GM18507 (cell line): ENCODE measurements around the gene CYTH4.

Experiments
- DNase-seq: peaks from one replicate; pipeline ENCODE4 v3.0.0; 2011; ENCODE audit warnings: low read depth; ENCODE audit not compliant: insufficient read length; ENCODE audit errors: extremely low spot score
- FAIRE-seq: peaks from 2 replicates; lab custom pipeline; 2011; peaks lifted over from hg19 to GRCh38; lab: Jason Lieb, UNC

Gene CYTH4

GRCh38 chr22:37302674-37303555, 20.6 kb downstream of the CYTH4 start:
- DNase-seq (no peak), FAIRE-seq (no peak)

- no peak for DNase-seq
- no peak for FAIRE-seq
Observed at GRCh38 chr22:37303821-37304274, 21.5 kb downstream of the CYTH4 start.

- no peak for FAIRE-seq
- no peak for DNase-seq
Observed at GRCh38 chr22:37304595-37305343, 22.5 kb downstream of the CYTH4 start.

- DNase-seq (no peak), FAIRE-seq (no peak)
Observed at GRCh38 chr22:37305887-37306286, 23.6 kb downstream of the CYTH4 start.

GRCh38 chr22:37306494-37306829, 24.2 kb downstream of the CYTH4 start:
- no peak for FAIRE-seq
- DNase-seq = no peak

GRCh38 chr22:37308385-37309200, 26.3 kb downstream of the CYTH4 start:
- DNase-seq = no peak
- peak; percentile 9 for FAIRE-seq

GRCh38 chr22:37309211-37310074, 27.1 kb downstream of the CYTH4 start:
- DNase-seq (peak; percentile 56), FAIRE-seq (peak; percentile 94)

- FAIRE-seq (peak; percentile 50), DNase-seq (no peak)
Observed at GRCh38 chr22:37310075-37310606, 27.8 kb downstream of the CYTH4 start.

- FAIRE-seq = peak; percentile 86
Observed at GRCh38 chr22:37310815-37311595, 28.7 kb downstream of the CYTH4 start.

GRCh38 chr22:37311761-37312312, 29.5 kb downstream of the CYTH4 start:
- DNase-seq (no peak), FAIRE-seq (peak; percentile 9)

More at GRCh38 chr22:37310815-37311595, 28.7 kb downstream of the CYTH4 start:
- no peak for DNase-seq

- DNase-seq (no peak), FAIRE-seq (no peak)
Observed at GRCh38 chr22:37312549-37313183, 30.4 kb downstream of the CYTH4 start.

GRCh38 chr22:37313376-37314314, 31.3 kb downstream of the CYTH4 start:
- no peak for DNase-seq
- no peak for FAIRE-seq

GRCh38 chr22:37314315-37315074, 32.2 kb downstream of the CYTH4 start:
- FAIRE-seq = peak; percentile 70
- DNase-seq = no peak

GRCh38 chr22:37316405-37316804, 34.1 kb downstream of the CYTH4 start:
- no peak for DNase-seq
- FAIRE-seq = no peak

GRCh38 chr22:37316875-37317371, 34.6 kb downstream of the CYTH4 start:
- FAIRE-seq = peak; percentile 95
- DNase-seq = peak; percentile 78
